Hepatocyte (in vitro differentiated cells): ENCODE measurements around the gene SRRM3. TPM values are rescaled to one million over a fixed set of nuclear protein-coding genes. Genes with fewer than 3 reads are reported as not detected.

Source experiments
- DNase-seq: peaks from one replicate; pipeline ENCODE4 v3.0.0-alpha.2; 2016; ENCODE audit warnings: low spot score
- H2AFZ ChIP-seq: fragments of 200-600 bp; sonication (generic); 2 replicates; pipeline ENCODE4 v1.6.0; 2016; ENCODE audit warnings: antibody characterized with exemption, mild to moderate bottlenecking
- H3K27ac ChIP-seq: fragments of 200-600 bp; sonication (generic); 2 replicates; pipeline ENCODE4 v1.5.1; 2016; ENCODE audit warnings: mild to moderate bottlenecking
- H3K27me3 ChIP-seq: fragments of 200-600 bp; sonication (generic); 2 replicates; pipeline ENCODE4 v1.6.1; 2016
- H3K36me3 ChIP-seq: fragments of 200-600 bp; sonication (generic); replicated peaks from 2 replicates; pipeline ENCODE4 v1.5.1; 2016; ENCODE audit warnings: low read depth; ENCODE audit not compliant: insufficient read depth
- H3K4me1 ChIP-seq: fragments of 200-600 bp; sonication (generic); 2 replicates; pipeline ENCODE4 v1.5.1; 2016; ENCODE audit warnings: mild to moderate bottlenecking, moderate library complexity; ENCODE audit not compliant: insufficient read depth
- H3K4me2 ChIP-seq: fragments of 200-600 bp; sonication (generic); 2 replicates; pipeline ENCODE4 v1.6.0; 2016
- H3K4me3 ChIP-seq: fragments of 200-600 bp; sonication (generic); 2 replicates; pipeline ENCODE4 v1.5.1; 2016; ENCODE audit warnings: mild to moderate bottlenecking
- H3K79me2 ChIP-seq: fragments of 200-600 bp; sonication (generic); 2 replicates; pipeline ENCODE4 v1.6.0; 2017; ENCODE audit warnings: mild to moderate bottlenecking
- H3K9me2 ChIP-seq: fragments of 200-600 bp; sonication (generic); replicated peaks from 2 replicates; pipeline ENCODE4 v1.6.0; 2017; ENCODE audit warnings: mild to moderate bottlenecking; ENCODE audit not compliant: insufficient read depth
- H3K9me3 ChIP-seq: fragments of 200-600 bp; sonication (generic); 2 replicates; pipeline ENCODE4 v1.5.1; 2016; ENCODE audit warnings: low read depth, mild to moderate bottlenecking
- H4K20me1 ChIP-seq: fragments of 200-600 bp; sonication (generic); 2 replicates; pipeline ENCODE4 v1.6.0; 2016; ENCODE audit warnings: mild to moderate bottlenecking; ENCODE audit not compliant: insufficient read depth, poor library complexity, severe bottlenecking
- EZH2 ChIP-seq: fragments of 200-600 bp; sonication (generic); IDR thresholded peaks from 2 replicates; pipeline ENCODE4 v1.6.1; 2016; ENCODE audit warnings: antibody characterized with exemption, mild to moderate bottlenecking, borderline replicate concordance
- EZH2phosphoT487 ChIP-seq: fragments of 200-600 bp; sonication (generic); IDR thresholded peaks from one replicate; pipeline ENCODE4 v1.6.1; 2018; ENCODE audit warnings: antibody characterized with exemption, mild to moderate bottlenecking, low read depth, moderate library complexity; ENCODE audit not compliant: unreplicated experiment, severe bottlenecking
- WGBS: methylation state at CpG from one replicate; pipeline ENCODE4 v1.1.6; 2016; ENCODE audit warnings: low lambda C conversion rate; ENCODE audit errors: missing lambda C conversion rate; 5-methylcytosine and 5-hydroxymethylcytosine counted together
- polyA plus RNA-seq: library from polyadenylated mRNA; unstranded; fragments of >200 nt; fragmentation: Nextera tagmentation; extraction: Ambion mirVana; gene quantifications from 2 replicates; pipeline ENCODE4 v1.2.1, GENCODE V29; 2016
- total RNA-seq: library from RNA; depleted of rRNA; stranded (reverse); fragments of >200 nt; gene quantifications from 2 replicates; pipeline ENCODE4 v1.2.3, GENCODE V29; 2014
- TF ChIP-seq, protein P1 (sequence below): fragments of 200-600 bp; sonication (generic); IDR thresholded peaks from 2 replicates; pipeline ENCODE4 v1.5.1; 2016; ENCODE audit warnings: antibody characterized with exemption, mild to moderate bottlenecking; ENCODE audit not compliant: poor library complexity

The SRRM3 gene
- total and polyA plus RNA-seq, 2 experiments from 2014 or later: 1.5 to 2.3 TPM

DNA sequence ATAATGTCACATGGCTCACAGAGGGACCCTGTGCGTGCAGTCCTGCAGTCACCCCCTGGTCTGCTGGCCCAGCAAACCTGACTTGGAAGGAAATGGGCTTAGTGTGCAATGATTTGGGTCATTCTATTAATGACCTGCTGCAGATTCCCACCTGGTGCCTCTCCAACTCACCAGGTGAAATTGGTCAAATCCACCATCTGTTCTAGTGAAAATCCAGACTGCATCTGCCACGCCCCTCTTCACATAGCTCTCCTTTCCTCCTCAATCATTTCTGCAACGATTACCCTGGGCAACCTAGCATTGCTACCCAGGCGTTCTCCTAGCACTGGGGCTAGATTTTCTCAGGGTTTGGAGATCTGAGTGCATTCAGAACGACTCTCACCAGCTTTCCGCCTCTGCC lies 29.4 kb downstream of the SRRM3 start:
- no peaks in the 10 kb centered on the region for H3K4me1 ChIP-seq
- peaks cover 23% of the 10 kb centered on the region for H3K27me3 ChIP-seq
- no peak overlapping the region for H3K27ac ChIP-seq
- H4K20me1 ChIP-seq: no peaks in the 10 kb centered on the region
- no peak overlapping the region for H3K4me3 ChIP-seq
- DNase-seq: no peak
- H3K36me3 ChIP-seq: no peaks in the 10 kb centered on the region
- no peaks in the 10 kb centered on the region for H3K9me2 ChIP-seq
- H3K4me2 ChIP-seq: no peak overlapping the region
- TF ChIP-seq, protein P1, sequence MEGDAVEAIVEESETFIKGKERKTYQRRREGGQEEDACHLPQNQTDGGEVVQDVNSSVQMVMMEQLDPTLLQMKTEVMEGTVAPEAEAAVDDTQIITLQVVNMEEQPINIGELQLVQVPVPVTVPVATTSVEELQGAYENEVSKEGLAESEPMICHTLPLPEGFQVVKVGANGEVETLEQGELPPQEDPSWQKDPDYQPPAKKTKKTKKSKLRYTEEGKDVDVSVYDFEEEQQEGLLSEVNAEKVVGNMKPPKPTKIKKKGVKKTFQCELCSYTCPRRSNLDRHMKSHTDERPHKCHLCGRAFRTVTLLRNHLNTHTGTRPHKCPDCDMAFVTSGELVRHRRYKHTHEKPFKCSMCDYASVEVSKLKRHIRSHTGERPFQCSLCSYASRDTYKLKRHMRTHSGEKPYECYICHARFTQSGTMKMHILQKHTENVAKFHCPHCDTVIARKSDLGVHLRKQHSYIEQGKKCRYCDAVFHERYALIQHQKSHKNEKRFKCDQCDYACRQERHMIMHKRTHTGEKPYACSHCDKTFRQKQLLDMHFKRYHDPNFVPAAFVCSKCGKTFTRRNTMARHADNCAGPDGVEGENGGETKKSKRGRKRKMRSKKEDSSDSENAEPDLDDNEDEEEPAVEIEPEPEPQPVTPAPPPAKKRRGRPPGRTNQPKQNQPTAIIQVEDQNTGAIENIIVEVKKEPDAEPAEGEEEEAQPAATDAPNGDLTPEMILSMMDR: no peak
- H3K79me2 ChIP-seq: no peaks in the 10 kb centered on the region
- no peak overlapping the region for H2AFZ ChIP-seq
- 64% methylated on average over 6 of the region's 6 CpGs for WGBS
- H3K9me3 ChIP-seq: no peaks in the 10 kb centered on the region

- Histone ChIP-seq H3K4me1 (no peaks in the 10 kb centered on the region), H4K20me1 (no peaks in the 10 kb centered on the region), H3K36me3 (no peaks in the 10 kb centered on the region), H3K9me2 (no peaks in the 10 kb centered on the region), H3K79me2 (no peaks in the 10 kb centered on the region), H3K27ac (no peak overlapping the region), H3K9me3 (no peaks in the 10 kb centered on the region), H3K4me3 (no peak overlapping the region), H3K27me3 (peaks cover 23% of the 10 kb centered on the region), H3K4me2 (no peak overlapping the region), H2AFZ (no peak overlapping the region)
- 46% methylated on average over 9 of the region's 9 CpGs for WGBS
- TF ChIP-seq EZH2phosphoT487: no peak
- TF ChIP-seq, protein P1: no peak
- TF ChIP-seq EZH2: no peak
- no peak for DNase-seq
These were observed 29.9 kb downstream of the SRRM3 start for GRCh38 chr7:76231583-76231982.

DNA sequence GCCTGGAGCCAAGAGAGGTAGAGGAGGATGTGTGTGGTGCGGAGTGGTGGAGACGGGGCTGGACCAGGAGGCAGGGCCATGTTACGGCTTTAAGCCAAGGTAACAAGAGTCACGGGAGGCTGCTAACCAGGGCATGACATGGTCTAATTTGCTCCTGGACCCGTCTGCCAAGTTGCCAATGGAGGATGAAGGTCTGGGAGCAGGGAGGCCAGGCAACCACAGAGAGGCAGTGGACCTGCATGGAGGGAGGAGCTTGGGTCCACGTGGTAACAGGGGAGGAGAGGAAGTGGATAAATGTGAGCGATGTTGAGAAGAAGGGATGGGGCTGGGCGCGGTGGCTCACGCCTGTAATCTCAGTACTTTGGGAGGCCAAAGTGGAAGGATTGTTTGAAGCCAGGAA lies 31.0 kb downstream of the SRRM3 start:
- Histone ChIP-seq H3K27ac (no peak overlapping the region), H2AFZ (no peak overlapping the region), H3K27me3 (peaks cover 20% of the 10 kb centered on the region), H3K4me3 (no peak overlapping the region), H3K36me3 (no peaks in the 10 kb centered on the region), H3K9me3 (no peaks in the 10 kb centered on the region), H4K20me1 (no peaks in the 10 kb centered on the region), H3K79me2 (no peaks in the 10 kb centered on the region), H3K4me1 (no peaks in the 10 kb centered on the region), H3K9me2 (no peaks in the 10 kb centered on the region), H3K4me2 (no peak overlapping the region)
- TF ChIP-seq EZH2 (no peak), EZH2phosphoT487 (no peak)
- TF ChIP-seq, protein P1: no peak
- WGBS: 75% methylated on average over 10 of the region's 10 CpGs
- DNase-seq: no peak

DNA sequence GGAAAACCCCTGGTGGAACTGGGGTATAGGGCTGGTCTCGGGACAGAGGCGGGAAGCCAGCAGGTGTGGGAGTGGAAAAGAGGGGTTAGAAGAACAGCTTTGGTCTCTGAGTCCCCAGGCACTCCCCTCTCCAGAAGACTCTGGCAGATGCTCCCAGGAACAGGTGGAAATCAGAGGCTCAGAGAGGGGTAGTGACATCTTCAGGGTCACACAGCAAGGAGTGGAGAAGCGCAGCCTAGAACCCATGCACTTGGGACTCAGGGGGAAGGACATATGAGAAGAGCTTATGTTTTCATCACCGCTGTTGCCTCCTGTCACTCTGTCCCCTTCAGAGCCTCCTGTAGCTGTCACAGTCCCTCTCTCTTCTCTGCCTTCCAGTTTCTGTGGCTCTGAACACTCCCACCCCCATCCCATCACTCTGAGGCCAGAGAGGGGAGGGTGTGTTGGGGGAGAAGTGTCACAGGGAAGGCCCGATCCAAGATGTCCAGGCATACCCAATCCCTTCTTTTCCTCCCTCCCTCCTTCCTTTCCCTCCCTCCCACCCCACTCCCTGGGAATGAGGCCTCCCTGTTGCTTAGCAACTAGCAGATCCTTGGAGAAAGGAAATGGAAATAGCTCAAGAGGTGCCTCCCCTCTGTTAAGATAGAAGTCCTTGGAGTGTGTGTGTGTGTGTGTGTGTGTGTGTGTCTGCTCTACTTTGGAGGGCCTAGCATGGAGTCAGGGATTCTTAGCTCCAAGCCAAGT lies 32.0 kb downstream of the SRRM3 start:
- WGBS: 91% methylated on average over 4 of the region's 5 CpGs
- no peaks in the 10 kb centered on the region for H3K9me2 ChIP-seq
- H3K79me2 ChIP-seq: no peaks in the 10 kb centered on the region
- H3K36me3 ChIP-seq: no peaks in the 10 kb centered on the region
- H3K27ac ChIP-seq: no peak overlapping the region
- no peak overlapping the region for H3K4me2 ChIP-seq
- H3K27me3 ChIP-seq: peaks cover 18% of the 10 kb centered on the region
- no peak for DNase-seq
- H3K4me1 ChIP-seq: no peaks in the 10 kb centered on the region
- H4K20me1 ChIP-seq: no peaks in the 10 kb centered on the region
- no peak overlapping the region for H3K4me3 ChIP-seq
- TF ChIP-seq, protein P1: no peak
- TF ChIP-seq EZH2 (no peak), EZH2phosphoT487 (no peak)
- no peak overlapping the region for H2AFZ ChIP-seq
- H3K9me3 ChIP-seq: no peaks in the 10 kb centered on the region
